ENCODE results near the gene UBE2H.

- TF ChIP-seq ZNF274 (IDR thresholded peaks at IDR 0.05; ENCODE audit: low read depth, low read length) (no peak), YY1 (IDR thresholded peaks at IDR 0.05; ENCODE audit: insufficient read depth, insufficient read length) (no peak)
Observed at GRCh38 chr7:129886167-129886817, 66.5 kb downstream of the UBE2H start.

All from NT2/D1 (cell line).